Mesenchymal stem cell (in vitro differentiated cells and primary cell): ENCODE results near the gene TMEM132A.

ENCODE experiments used
- DNase-seq: peaks from one replicate; pipeline ENCODE4 v3.0.0-alpha.2; 2013
- H2AFZ ChIP-seq: one replicate; pipeline ENCODE4 v1.6.1; 2013; ENCODE audit warnings: low read depth, mild to moderate bottlenecking, control low read depth, inconsistent platforms, low read length, moderate library complexity
- H2AK5ac ChIP-seq: 2 replicates; pipeline ENCODE4 v1.6.1; 2013; ENCODE audit warnings: low read length, moderate library complexity, mild to moderate bottlenecking, inconsistent platforms; ENCODE audit not compliant: severe bottlenecking
- H2BK120ac ChIP-seq: one replicate; pipeline ENCODE4 v1.6.1; 2013; ENCODE audit warnings: low read depth, mild to moderate bottlenecking, inconsistent platforms, low read length, moderate library complexity
- H2BK12ac ChIP-seq, 2 experiments: one replicate each; pipeline ENCODE4 v1.6.1; 2013; ENCODE audit warnings: inconsistent platforms in 2 of 2, low read length in 2 of 2, mild to moderate bottlenecking in 2 of 2, moderate library complexity in 2 of 2, control low read depth in 1 of 2
- H2BK15ac ChIP-seq: one replicate; pipeline ENCODE4 v1.6.1; 2013; ENCODE audit warnings: mild to moderate bottlenecking, low read depth, inconsistent platforms; ENCODE audit not compliant: poor library complexity, severe bottlenecking
- H2BK5ac ChIP-seq: 2 replicates; pipeline ENCODE4 v1.6.1; 2013; ENCODE audit warnings: low read depth, mild to moderate bottlenecking, low read length, control low read depth, inconsistent platforms; ENCODE audit not compliant: poor library complexity, severe bottlenecking
- H3K14ac ChIP-seq, 2 experiments: one replicate each; pipeline ENCODE4 v1.6.1; 2013; ENCODE audit warnings: inconsistent platforms in 2 of 2, low read length in 2 of 2, control low read depth in 1 of 2, mild to moderate bottlenecking in 1 of 2, moderate library complexity in 1 of 2
- H3K18ac ChIP-seq, 2 experiments: one replicate each; pipeline ENCODE4 v1.6.1; 2013; ENCODE audit warnings: inconsistent platforms in 2 of 2, low read length in 2 of 2, control low read depth in 1 of 2, low read depth in 1 of 2, mild to moderate bottlenecking in 1 of 2
- H3K23ac ChIP-seq, 2 experiments: one replicate each; pipeline ENCODE4 v1.6.1; 2013; ENCODE audit warnings: inconsistent platforms in 2 of 2, low read length in 2 of 2, mild to moderate bottlenecking in 2 of 2, moderate library complexity in 2 of 2, control low read depth in 1 of 2
- H3K27ac ChIP-seq: 2 replicates; pipeline ENCODE4 v1.5.1; 2013; ENCODE audit warnings: mild to moderate bottlenecking, moderate library complexity, low read length, control low read depth, inconsistent platforms; ENCODE audit not compliant: poor library complexity, severe bottlenecking
- H3K27me3 ChIP-seq, 2 experiments: 2 replicates each; pipeline versions ENCODE4 v1.6.1 to v1.7.0; 2013; ENCODE audit warnings: low read length in 2 of 2, mild to moderate bottlenecking in 2 of 2, moderate library complexity in 2 of 2, control low read depth in 1 of 2, inconsistent platforms in 1 of 2; ENCODE audit not compliant: control insufficient read depth in 1 of 2, insufficient read depth in 1 of 2
- H3K36me3 ChIP-seq, 2 experiments: 2 replicates each; pipeline versions ENCODE4 v1.6.1 to v1.7.0; 2013; ENCODE audit warnings: low read length in 2 of 2, control low read depth in 1 of 2, inconsistent platforms in 1 of 2, low read depth in 1 of 2, mild to moderate bottlenecking in 1 of 2; ENCODE audit not compliant: insufficient read depth in 2 of 2, control insufficient read depth in 1 of 2
- H3K4ac ChIP-seq, 2 experiments: one replicate each; pipeline ENCODE4 v1.6.1; 2013; ENCODE audit warnings: inconsistent platforms in 2 of 2, low read length in 2 of 2, mild to moderate bottlenecking in 2 of 2, moderate library complexity in 2 of 2, control low read depth in 1 of 2, low read depth in 1 of 2
- H3K4me1 ChIP-seq: 2 replicates; pipeline ENCODE4 v1.6.1; 2013; ENCODE audit warnings: low read depth, low read length, control low read depth; ENCODE audit not compliant: control insufficient read depth, insufficient read depth
- H3K4me2 ChIP-seq: 2 replicates; pipeline ENCODE4 v1.6.1; 2013; ENCODE audit warnings: low read length, mild to moderate bottlenecking, inconsistent platforms; ENCODE audit not compliant: poor library complexity, severe bottlenecking
- H3K4me3 ChIP-seq, 2 experiments: 2 replicates each; pipeline versions ENCODE4 v1.5.1 to v1.7.0; 2013; ENCODE audit warnings: low read length in 2 of 2, mild to moderate bottlenecking in 2 of 2, control low read depth in 1 of 2, low read depth in 1 of 2; ENCODE audit not compliant: insufficient read depth in 1 of 2
- H3K79me1 ChIP-seq: replicated peaks from 2 replicates; pipeline ENCODE4 v1.6.1; 2013; ENCODE audit warnings: mild to moderate bottlenecking, control low read depth, low read length, inconsistent platforms; ENCODE audit not compliant: poor library complexity, severe bottlenecking
- H3K9ac ChIP-seq: 2 replicates; pipeline ENCODE4 v1.7.0; 2013; ENCODE audit warnings: mild to moderate bottlenecking, low read length, moderate library complexity
- H3K9me3 ChIP-seq: 2 replicates; pipeline ENCODE4 v1.7.0; 2013; ENCODE audit warnings: mild to moderate bottlenecking, low read length; ENCODE audit not compliant: control insufficient read depth
- H4K8ac ChIP-seq: one replicate; pipeline ENCODE4 v1.6.1; 2013; ENCODE audit warnings: inconsistent platforms, mild to moderate bottlenecking, low read length, moderate library complexity
- H4K91ac ChIP-seq: one replicate; pipeline ENCODE4 v1.6.1; 2013; ENCODE audit warnings: mild to moderate bottlenecking, low read length, inconsistent platforms
- WGBS: methylation state at CpG from one replicate; pipeline ENCODE4 v1.1.7; 2013; ENCODE audit warnings: mixed read lengths; 5-methylcytosine and 5-hydroxymethylcytosine counted together

TMEM132A gene

GRCh38 chr11:60919320-60919719, 4.9 kb upstream of the TMEM132A start:
- Histone ChIP-seq H2BK120ac (no peak overlapping the region), H3K14ac (peak overlapping the region in 1 of 2 experiments; percentile 48), H2BK5ac (no peak overlapping the region), H2AFZ (no peak overlapping the region), H3K9ac (no peak overlapping the region), H2AK5ac (no peak overlapping the region), H3K36me3 (peaks cover 33 to 36% of the 10 kb centered on the region in 2 experiments), H3K4me2 (no peak overlapping the region), H3K79me1 (peaks cover 33% of the 10 kb centered on the region), H3K27ac (no peak overlapping the region), H3K4ac (no peak overlapping the region), H4K91ac (no peak overlapping the region), H3K18ac (no peak overlapping the region), H3K9me3 (no peaks in the 10 kb centered on the region), H3K27me3 (no peaks in the 10 kb centered on the region), H3K4me1 (peaks cover 25% of the 10 kb centered on the region), H2BK12ac (no peak overlapping the region), H4K8ac (no peak overlapping the region), H3K23ac (no peak overlapping the region), H3K4me3 (no peak overlapping the region), H2BK15ac (no peak overlapping the region)
- WGBS = 91% methylated on average over 1 of the region's 1 CpG
- DNase-seq = no peak

- peaks cover 35% of the 10 kb centered on the region for H3K79me1 ChIP-seq
- no peak overlapping the region for H4K8ac ChIP-seq
- no peak for DNase-seq
- H3K9ac ChIP-seq = no peak overlapping the region
- no peak overlapping the region for H2BK12ac ChIP-seq
- no peak overlapping the region for H2BK15ac ChIP-seq
- H3K18ac ChIP-seq = no peak overlapping the region
- H3K36me3 ChIP-seq = peaks cover 33 to 36% of the 10 kb centered on the region in 2 experiments
- H3K4me1 ChIP-seq = peaks cover 25% of the 10 kb centered on the region
- no peak overlapping the region for H3K4ac ChIP-seq
- H2AK5ac ChIP-seq = no peak overlapping the region
- H2BK5ac ChIP-seq = no peak overlapping the region
- WGBS = 64% methylated on average over 1 of the region's 2 CpGs
- H4K91ac ChIP-seq = no peak overlapping the region
- no peak overlapping the region for H3K27ac ChIP-seq
- H3K4me2 ChIP-seq = no peak overlapping the region
- H3K27me3 ChIP-seq = peaks cover 0 to 5% of the 10 kb centered on the region in 2 experiments
- H3K9me3 ChIP-seq = no peaks in the 10 kb centered on the region
- H2AFZ ChIP-seq = no peak overlapping the region
- no peak overlapping the region for H3K4me3 ChIP-seq
- no peak overlapping the region for H3K23ac ChIP-seq
- no peak overlapping the region for H3K14ac ChIP-seq
- no peak overlapping the region for H2BK120ac ChIP-seq
Measured at GRCh38 chr11:60919956-60920355, 4.3 kb upstream of the TMEM132A start.

- Histone ChIP-seq H3K36me3 (peaks cover 33 to 36% of the 10 kb centered on the region in 2 experiments), H3K4me2 (no peak overlapping the region), H3K14ac (no peak overlapping the region), H2AK5ac (no peak overlapping the region), H3K9ac (no peak overlapping the region), H3K27ac (no peak overlapping the region), H3K23ac (no peak overlapping the region), H4K91ac (no peak overlapping the region), H3K18ac (no peak overlapping the region), H3K4me1 (peaks cover 31% of the 10 kb centered on the region), H3K79me1 (peaks cover 42% of the 10 kb centered on the region), H2BK12ac (no peak overlapping the region), H2BK15ac (no peak overlapping the region), H3K4ac (no peak overlapping the region), H2BK5ac (no peak overlapping the region), H3K27me3 (peaks cover 0 to 10% of the 10 kb centered on the region in 2 experiments), H2BK120ac (no peak overlapping the region), H4K8ac (no peak overlapping the region), H2AFZ (no peak overlapping the region), H3K4me3 (no peak overlapping the region), H3K9me3 (no peaks in the 10 kb centered on the region)
- DNase-seq = no peak
- 96% methylated on average over 11 of the region's 11 CpGs for WGBS
Measured at GRCh38 chr11:60921259-60921658, 3.0 kb upstream of the TMEM132A start.

- no peak overlapping the region for H4K8ac ChIP-seq
- no peak overlapping the region for H3K18ac ChIP-seq
- H3K23ac ChIP-seq = no peak overlapping the region
- H3K36me3 ChIP-seq = peaks cover 34 to 36% of the 10 kb centered on the region in 2 experiments
- H3K27ac ChIP-seq = no peak overlapping the region
- no peak overlapping the region for H2BK5ac ChIP-seq
- DNase-seq = no peak
- H2AK5ac ChIP-seq = no peak overlapping the region
- H2AFZ ChIP-seq = no peak overlapping the region
- H3K79me1 ChIP-seq = peaks cover 39% of the 10 kb centered on the region
- no peak overlapping the region for H4K91ac ChIP-seq
- no peak overlapping the region for H3K9ac ChIP-seq
- H3K27me3 ChIP-seq = peaks cover 0 to 10% of the 10 kb centered on the region in 2 experiments
- H2BK120ac ChIP-seq = no peak overlapping the region
- no peak overlapping the region for H3K4ac ChIP-seq
- no peak overlapping the region for H2BK12ac ChIP-seq
- H3K4me3 ChIP-seq = no peak overlapping the region
- H3K9me3 ChIP-seq = no peaks in the 10 kb centered on the region
- no peak overlapping the region for H3K4me2 ChIP-seq
- WGBS = 95% methylated on average over 23 of the region's 23 CpGs
- no peak overlapping the region for H2BK15ac ChIP-seq
- H3K4me1 ChIP-seq = peaks cover 29% of the 10 kb centered on the region
- H3K14ac ChIP-seq = no peak overlapping the region
Measured at GRCh38 chr11:60921777-60922335, 2.4 kb upstream of the TMEM132A start.
